Kidney epithelial cell (primary cell): ENCODE measurements around the gene SEC62. TPM values are rescaled to one million over a fixed set of nuclear protein-coding genes. Genes with fewer than 3 reads are reported as not detected.

Source experiments
- DNase-seq: peaks from one replicate; pipeline ENCODE4 v3.0.0-alpha.2; 2010; ENCODE audit warnings: low read depth
- H3K27me3 ChIP-seq: 2 replicates; pipeline ENCODE4 v1.6.0; 2011; ENCODE audit warnings: low read length; ENCODE audit not compliant: control insufficient read depth, insufficient read depth
- H3K36me3 ChIP-seq: 2 replicates; pipeline ENCODE4 v1.5.1; 2011; ENCODE audit warnings: low read length; ENCODE audit not compliant: control insufficient read depth, insufficient read depth
- H3K4me3 ChIP-seq: 2 replicates; pipeline ENCODE4 v1.5.1; 2011; ENCODE audit warnings: low read depth, mild to moderate bottlenecking, control low read depth, low read length
- CTCF ChIP-seq: IDR thresholded peaks from 2 replicates; pipeline ENCODE4 v1.5.1; 2011; ENCODE audit warnings: mild to moderate bottlenecking, moderate library complexity, low read length, control low read depth, inconsistent platforms; ENCODE audit not compliant: insufficient read depth, poor library complexity, severe bottlenecking
- total RNA-seq: library from RNA; depleted of rRNA; stranded (reverse); fragments of >200 nt; gene quantifications from 2 replicates; pipeline ENCODE4 v1.2.3, GENCODE V29; 2015

Gene SEC62
- total RNA-seq, 1 donor from 2014 or later: 31.1 TPM

GRCh38 chr3:170000051-170000450 lies 33.4 kb downstream of the SEC62 start:
- DNase-seq: no peak
- no peaks in the 10 kb centered on the region for H3K36me3 ChIP-seq
- H3K4me3 ChIP-seq: no peak overlapping the region
- no peak for TF ChIP-seq CTCF
- no peaks in the 10 kb centered on the region for H3K27me3 ChIP-seq

GRCh38 chr3:170002231-170002630 lies 35.6 kb downstream of the SEC62 start:
- H3K4me3 ChIP-seq: no peak overlapping the region
- no peak for TF ChIP-seq CTCF
- no peaks in the 10 kb centered on the region for H3K27me3 ChIP-seq
- H3K36me3 ChIP-seq: no peaks in the 10 kb centered on the region
- no peak for DNase-seq

GRCh38 chr3:170002879-170003278 lies 36.3 kb downstream of the SEC62 start:
- no peaks in the 10 kb centered on the region for H3K27me3 ChIP-seq
- no peak for DNase-seq
- H3K36me3 ChIP-seq: no peaks in the 10 kb centered on the region
- no peak for TF ChIP-seq CTCF
- no peak overlapping the region for H3K4me3 ChIP-seq

GRCh38 chr3:170003881-170004356 lies 37.3 kb downstream of the SEC62 start:
- no peaks in the 10 kb centered on the region for H3K36me3 ChIP-seq
- H3K4me3 ChIP-seq: no peak overlapping the region
- DNase-seq: no peak
- no peak for TF ChIP-seq CTCF
- no peaks in the 10 kb centered on the region for H3K27me3 ChIP-seq

- no peak for DNase-seq
- no peak for TF ChIP-seq CTCF
Observed at GRCh38 chr3:170007031-170007663, 40.5 kb downstream of the SEC62 start.

GRCh38 chr3:170010498-170010897 lies 43.9 kb downstream of the SEC62 start:
- Histone ChIP-seq H3K27me3 (no peaks in the 10 kb centered on the region), H3K36me3 (no peaks in the 10 kb centered on the region), H3K4me3 (no peak overlapping the region)
- TF ChIP-seq CTCF: no peak
- DNase-seq: no peak

More at GRCh38 chr3:170007031-170007663, 40.5 kb downstream of the SEC62 start:
- no peak overlapping the region for H3K4me3 ChIP-seq
- H3K36me3 ChIP-seq: no peaks in the 10 kb centered on the region
- H3K27me3 ChIP-seq: no peaks in the 10 kb centered on the region
